Skin of body (tissue), 2 donors: ENCODE results near the gene LRP1B. TPM values are rescaled to one million over a fixed set of nuclear protein-coding genes. Genes with fewer than 3 reads are reported as not detected.
"Not testable (repeated sequence)": the region's sequence is repeated elsewhere in the genome, so short reads cannot be mapped to it uniquely, and the experiment has no call there.

ENCODE experiments used
- DNase-seq: peaks from one replicate; lab custom pipeline; 2025; lab: John Stamatoyannopoulos, UW
- total RNA-seq: library from RNA; depleted of rRNA; stranded (reverse); fragments of >200 nt; gene quantifications from one replicate; pipeline ENCODE4 v1.2.3, GENCODE V29; 2014

The LRP1B gene
- total RNA-seq, 1 donor from 2014 or later: 1.7 TPM

DNA sequence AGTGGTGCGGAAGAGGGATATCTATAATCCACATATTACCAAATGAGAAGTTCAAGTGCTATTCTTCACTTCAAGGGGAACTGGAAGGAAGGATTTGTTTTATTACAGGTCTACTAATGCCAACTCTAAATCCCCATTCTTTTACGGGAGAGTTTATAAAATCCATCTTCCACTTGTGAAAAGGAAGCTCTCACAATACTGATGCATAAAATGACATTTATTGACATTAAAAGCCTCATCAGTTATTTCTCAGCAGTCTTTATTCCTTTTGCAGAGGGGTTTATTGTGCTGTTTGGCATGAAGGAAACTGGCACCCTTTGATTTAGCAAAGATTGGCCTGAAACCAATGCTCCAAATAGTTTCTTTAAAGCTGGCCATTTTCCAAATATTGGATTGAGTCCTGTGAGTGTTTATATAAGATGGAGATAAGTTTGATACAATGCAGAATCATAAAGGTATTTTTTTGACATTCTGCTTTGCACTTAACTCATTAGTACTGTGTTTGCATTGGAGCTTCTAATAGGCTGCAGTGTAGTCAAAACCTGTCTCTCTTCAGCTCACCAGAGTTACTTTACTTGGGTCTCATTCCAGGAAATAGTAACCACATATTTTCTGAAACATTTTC is 26.6 kb downstream of the LRP1B start:
- DNase-seq: no peak

- DNase-seq: no peak
Observed at GRCh38 chr2:142100970-142101369, 29.8 kb downstream of the LRP1B start.

GRCh38 chr2:142100139-142100873 is 30.5 kb downstream of the LRP1B start:
- no peak for DNase-seq

DNA sequence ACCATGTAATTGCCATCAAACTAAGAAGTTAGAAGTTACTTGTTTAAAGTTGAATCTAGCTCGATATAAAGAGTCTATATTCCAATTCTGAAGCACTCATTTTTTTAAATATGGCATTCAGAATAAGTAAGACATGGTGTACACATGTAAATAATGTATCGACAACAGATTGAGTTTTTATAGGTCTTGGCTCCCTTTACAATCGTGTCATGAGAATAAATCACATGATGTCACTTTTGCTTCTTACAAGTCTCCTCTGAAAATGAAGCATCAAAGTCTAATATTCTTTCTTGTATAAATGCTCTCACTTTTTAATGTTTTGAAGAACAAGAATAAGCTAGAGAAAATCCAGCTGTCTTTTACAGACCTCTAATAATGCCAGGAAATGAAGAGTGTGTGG is 33.1 kb downstream of the LRP1B start:
- DNase-seq: no peak

GRCh38 chr2:142095647-142096046 is 35.2 kb downstream of the LRP1B start:
- no peak for DNase-seq

DNA sequence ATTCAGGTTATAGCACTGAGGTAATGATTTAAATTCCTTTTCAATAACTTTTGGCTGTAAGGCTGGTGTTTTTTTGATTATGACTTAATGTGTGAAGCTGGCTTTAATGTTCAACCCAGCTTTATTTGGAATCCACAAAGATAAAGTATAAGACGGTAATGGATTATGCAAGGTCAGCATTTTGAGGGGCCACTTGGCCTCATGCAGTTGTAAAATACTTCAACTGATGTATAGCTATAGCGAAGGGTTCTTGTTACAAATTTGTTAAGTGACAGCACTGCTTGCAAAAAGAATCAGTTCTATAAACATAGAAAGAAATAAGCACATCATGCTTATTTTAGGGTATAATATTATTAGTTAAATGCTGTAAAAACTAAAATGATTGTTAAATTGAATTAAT is 36.6 kb downstream of the LRP1B start:
- DNase-seq: no peak

DNA sequence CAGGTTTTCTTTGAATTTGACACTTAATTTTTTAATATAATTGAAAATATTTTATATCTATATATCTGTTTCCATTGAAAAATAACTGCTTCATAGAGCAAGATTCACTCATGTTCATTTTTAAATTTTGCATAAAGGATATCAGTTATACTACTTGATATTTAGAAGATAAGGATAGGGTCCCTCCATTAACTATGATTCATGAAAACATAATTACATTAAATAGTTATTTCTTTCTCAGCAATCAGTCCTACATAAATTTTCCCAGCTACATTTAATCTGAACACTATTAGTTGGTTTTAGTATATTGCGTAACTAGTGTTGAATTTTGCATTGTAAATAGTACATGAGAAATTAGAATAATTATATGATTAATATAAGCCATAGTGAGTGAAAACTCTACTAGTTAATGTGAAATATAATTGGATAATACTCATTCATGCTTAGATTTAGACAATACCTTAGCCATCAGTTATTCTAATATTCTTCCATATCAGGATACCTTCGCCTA is 42.7 kb downstream of the LRP1B start:
- DNase-seq: no peak

- not testable (repeated sequence) for DNase-seq
Observed at GRCh38 chr2:142087585-142087984, 43.2 kb downstream of the LRP1B start.

- no peak for DNase-seq
Observed at GRCh38 chr2:142082368-142082767, 48.4 kb downstream of the LRP1B start.

DNA sequence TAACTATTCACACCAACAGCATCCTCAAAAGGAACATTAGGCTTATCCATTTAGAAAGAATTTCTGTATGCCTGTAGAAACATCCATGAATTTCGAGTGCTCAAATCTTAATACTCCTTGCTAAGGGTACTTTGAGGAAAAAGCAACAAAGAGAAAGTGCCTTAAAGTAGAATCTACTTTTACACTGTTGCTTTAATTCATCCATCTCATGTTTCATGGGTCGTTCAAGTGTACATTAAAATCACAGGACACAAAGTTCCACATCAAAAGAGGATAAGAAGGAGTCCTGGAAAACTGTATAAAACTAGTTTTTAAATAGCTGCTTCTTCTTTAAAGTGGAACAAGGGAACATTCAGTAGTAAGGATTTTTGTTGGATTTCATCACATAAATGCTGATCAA is 54.5 kb downstream of the LRP1B start:
- DNase-seq: no peak

DNA sequence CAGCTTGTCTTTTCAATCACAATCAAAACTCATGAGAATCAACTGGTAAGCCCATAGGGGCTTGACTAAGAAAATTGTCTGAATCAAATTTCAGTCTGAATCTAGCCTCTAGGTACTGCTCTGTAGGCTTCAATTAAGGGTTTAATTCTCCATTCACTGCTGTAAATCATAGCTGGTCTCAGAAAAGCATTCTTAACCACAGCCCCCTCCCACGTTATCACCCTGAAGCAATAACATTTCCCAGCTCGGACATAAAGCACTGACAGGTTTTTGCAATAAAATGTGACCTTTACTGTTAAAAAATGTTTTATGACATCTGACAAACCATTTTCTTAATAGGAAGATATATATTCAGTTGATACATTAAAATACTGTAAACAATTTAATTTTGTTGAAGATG is 55.0 kb downstream of the LRP1B start:
- DNase-seq: no peak

- DNase-seq: no peak
Observed at GRCh38 chr2:142069251-142069888, 61.4 kb downstream of the LRP1B start.

- no peak for DNase-seq
Observed at GRCh38 chr2:142065700-142066099, 65.1 kb downstream of the LRP1B start.

DNA sequence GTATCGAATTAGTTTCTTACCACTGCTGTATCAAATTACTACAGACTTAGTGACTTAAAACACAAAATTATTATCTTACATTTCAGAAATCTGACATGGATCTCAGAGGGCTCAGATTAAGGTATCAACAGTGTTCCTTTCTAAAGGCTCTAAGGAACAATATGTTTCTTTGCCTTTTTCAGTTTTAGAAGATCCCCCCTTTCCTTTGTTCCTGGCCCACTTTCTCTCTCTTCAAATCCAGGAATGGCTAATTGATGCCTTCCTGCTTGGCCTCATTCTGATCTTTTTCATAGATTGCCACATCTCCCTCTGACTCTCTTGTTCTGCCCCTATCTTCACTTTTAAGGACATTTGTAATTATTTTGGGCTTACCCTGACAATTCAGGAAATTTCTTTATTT is 65.7 kb downstream of the LRP1B start:
- no peak for DNase-seq

DNA sequence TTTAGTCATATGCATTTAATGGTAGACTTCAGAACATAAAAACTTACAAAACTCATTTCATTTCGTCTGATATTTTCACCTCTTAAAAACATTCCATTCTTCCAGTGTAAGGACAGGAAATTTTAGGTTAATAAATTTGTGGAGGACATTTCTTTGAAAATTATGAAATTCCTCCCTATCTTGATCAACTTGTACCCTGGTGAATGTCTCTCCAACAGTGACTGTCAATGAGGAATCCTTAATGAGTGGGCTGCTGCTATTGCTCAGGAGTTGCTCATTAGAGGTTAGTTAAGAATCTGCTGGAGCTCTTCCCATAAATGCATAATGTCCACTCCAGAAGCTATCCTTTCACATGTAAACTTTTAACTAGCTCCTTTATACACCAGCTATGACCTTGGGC is 69.1 kb downstream of the LRP1B start:
- DNase-seq: no peak

DNA sequence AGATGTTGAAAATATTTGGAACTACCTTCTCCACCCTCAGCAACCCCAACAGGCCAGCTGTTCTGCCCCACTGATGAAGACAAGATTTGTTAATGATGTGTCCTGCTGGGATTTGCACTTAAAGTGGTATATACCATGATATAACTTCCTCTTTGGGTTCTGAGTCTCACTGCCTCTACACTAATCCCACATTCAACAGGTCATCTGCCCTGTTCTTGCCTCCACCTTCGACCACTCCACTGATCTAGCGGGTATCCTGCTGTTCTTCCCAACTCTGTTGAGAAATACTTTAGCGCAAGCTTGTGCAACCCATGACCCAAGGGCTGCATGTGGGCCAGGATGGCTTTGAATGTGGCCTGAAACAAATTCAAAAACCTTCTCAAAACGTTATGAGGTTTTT is 72.7 kb downstream of the LRP1B start:
- DNase-seq: no peak

DNA sequence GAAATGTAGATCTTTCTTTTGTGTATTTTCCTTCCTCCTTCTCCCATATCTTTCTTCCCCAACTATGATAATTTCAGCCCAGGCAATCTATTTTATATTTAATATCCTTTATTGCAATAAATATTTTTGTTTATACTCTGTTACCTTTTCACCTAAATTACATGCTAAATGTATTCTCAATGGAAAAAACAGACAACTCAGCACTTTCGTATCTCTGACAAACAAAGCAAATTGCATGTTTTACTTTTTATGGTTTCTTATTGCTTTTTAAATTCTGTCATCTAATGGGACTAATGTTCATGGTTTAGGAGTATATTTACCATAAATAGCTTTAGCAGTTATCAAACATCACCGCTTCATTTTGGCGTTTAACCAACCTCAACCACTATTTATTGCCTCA is 74.0 kb downstream of the LRP1B start:
- DNase-seq: no peak

DNA sequence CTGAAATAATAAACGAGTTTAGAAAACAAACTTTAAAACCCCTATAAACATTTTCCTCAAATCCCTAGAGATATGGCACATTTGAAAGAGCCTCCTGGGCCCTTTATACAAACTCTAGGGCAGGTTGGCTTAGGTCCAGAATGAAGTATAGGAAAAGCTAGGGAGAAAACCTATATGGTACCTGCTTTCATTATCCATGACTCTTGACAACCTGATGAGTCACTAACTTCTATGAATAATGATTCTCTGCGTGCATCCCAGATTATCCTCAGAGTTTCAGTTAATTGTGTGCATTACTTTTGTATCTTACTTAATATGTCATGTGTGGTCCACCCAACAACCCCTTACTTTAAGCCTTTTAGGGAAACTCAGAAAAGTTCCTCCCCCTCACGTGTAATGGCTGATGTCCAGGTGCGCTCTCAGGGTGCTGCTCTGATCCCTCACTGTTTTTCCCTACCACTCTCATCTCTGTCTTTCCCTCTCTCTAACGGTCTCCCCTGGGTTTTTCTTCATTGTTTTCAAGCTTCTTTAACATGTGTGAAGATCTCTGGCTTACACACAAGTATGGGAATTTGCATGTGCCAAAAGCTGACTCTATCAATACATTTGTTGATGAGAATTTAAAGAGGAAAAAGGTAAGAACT is 78.5 kb downstream of the LRP1B start:
- DNase-seq: no peak

- DNase-seq: no peak
Observed at GRCh38 chr2:142048581-142048980, 82.2 kb downstream of the LRP1B start.

DNA sequence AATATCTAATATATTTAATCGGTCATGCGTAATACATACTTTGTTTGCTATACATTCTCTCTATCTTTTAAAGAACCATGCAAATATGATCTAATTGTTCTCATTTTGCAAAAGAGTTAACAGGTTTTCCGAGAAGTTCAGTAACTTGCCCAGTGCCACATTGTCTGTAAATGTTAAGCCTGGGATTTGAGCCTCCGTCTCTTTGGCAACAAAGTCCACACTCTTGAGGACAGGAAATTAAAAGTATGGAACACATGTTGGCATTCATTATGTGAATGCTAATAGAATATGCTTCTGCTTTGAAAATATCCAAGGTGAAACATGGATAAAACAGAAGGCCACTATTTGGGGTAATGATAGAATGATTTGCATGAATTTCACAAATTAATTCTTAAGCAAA is 85.2 kb downstream of the LRP1B start:
- DNase-seq: no peak

DNA sequence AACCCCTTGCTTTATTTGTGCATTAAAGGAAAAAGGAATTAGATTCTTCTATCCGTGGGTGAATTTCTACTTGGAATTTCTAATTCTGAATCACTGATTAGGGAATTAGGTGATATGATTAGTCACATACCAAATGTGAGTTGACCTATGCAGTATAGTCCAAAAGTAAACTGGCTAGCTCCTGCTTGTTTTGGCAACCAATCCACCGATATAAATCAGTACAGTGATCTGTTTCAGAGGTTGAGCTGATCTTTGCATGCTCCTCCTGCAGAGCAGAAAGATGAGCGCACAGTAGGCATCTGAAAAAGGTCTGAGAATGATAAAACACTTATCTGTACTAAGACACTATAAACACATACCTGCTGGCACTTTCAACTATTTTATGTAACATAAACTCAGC is 86.6 kb downstream of the LRP1B start:
- DNase-seq: no peak

DNA sequence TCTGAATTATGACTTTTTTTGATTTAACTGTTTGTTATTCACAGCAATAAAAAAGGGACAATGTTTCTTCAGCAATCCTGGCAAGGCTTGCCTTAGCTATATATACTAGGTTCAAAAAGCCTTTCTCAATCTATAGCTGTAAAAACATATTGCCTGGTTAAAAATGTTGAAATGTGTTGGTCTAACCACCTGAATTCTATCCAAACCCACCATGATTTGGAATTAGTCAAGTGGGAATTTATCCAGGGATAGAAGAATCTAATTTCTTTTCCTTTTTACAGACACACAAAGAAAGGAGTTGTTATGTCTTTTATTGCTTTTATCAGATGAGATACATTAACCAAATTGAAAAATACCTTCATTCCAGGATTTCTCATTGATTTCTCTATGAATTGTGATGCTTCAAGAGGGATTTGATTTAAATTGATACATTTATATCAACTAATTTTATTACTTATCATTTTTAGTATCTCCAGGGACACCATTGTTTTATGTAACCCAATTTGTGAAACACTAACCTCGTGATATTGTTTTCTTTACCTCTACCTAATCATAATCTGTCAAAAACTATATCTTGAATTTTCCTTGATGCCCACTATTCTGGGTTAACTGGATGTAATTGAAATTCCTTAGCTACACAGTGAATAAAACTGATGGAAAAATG is 88.1 kb downstream of the LRP1B start:
- DNase-seq: no peak
